Measurements from ENCODE around the gene CDH4. TPM values are rescaled to one million over a fixed set of nuclear protein-coding genes. Genes with fewer than 3 reads are reported as not detected.

Gene CDH4
- total and polyA plus RNA-seq, 2 of the 13 experiments (the other 11 are each of a cell fraction or from before 2014, with no cell fraction given), result not detected

- peaks cover 3 to 39% of the 10 kb centered on the region in 2 experiments for H3K27me3 ChIP-seq (ENCODE audit: control insufficient read depth in 1 of 2, insufficient read depth in 2 of 2, low read length in 2 of 2)
- H3K27ac ChIP-seq (ENCODE audit: extremely low read length, insufficient read depth, low read length), result no peak overlapping the region
- no peaks in the 10 kb centered on the region for H4K20me1 ChIP-seq (ENCODE audit: insufficient read depth, low read length)
- 2% methylated on average over 14 of the region's 14 CpGs for WGBS (ENCODE audit: low lambda C conversion rate)
- no peak for ATAC-seq
- DNase-seq (ENCODE audit: low spot score), result no peak
- H2AFZ ChIP-seq (ENCODE audit: low read length), result no peak overlapping the region
- FAIRE-seq, result no peak
- H3K4me2 ChIP-seq (ENCODE audit: low read depth, low read length), result no peak overlapping the region
- in situ Hi-C loops (cut with HindIII; ENCODE audit: extremely low pct_ligation_motif_present, low pct_unique_long_range_greater_than_20kb) (no loop called here), intact Hi-C loops (cut with micrococcal nuclease; ENCODE audit: unreplicated experiment) (no loop called here)
- CTCF ChIA-PET (ENCODE audit: low intra/inter-chr PET ratio, low total read pairs), result no interaction called here
- H3K4me1 ChIP-seq (ENCODE audit: insufficient read depth, low read length), result no peaks in the 10 kb centered on the region
- H3K4me3 ChIP-seq (replicated peaks in 1 of 3; ENCODE audit: insufficient read depth in 1 of 3, low read depth in 2 of 3, low read length in 3 of 3), result no peak overlapping the region
- no peaks in the 10 kb centered on the region for H3K79me2 ChIP-seq (ENCODE audit: insufficient read depth, low read length)
- POLR2A ChIA-PET, result no interaction called here
- BruUV-seq (replicated peaks), result no TSS peak
- H3K36me3 ChIP-seq (replicated peaks in 1 of 2; ENCODE audit: control insufficient read depth in 1 of 2, insufficient read depth in 2 of 2, low read length in 2 of 2), result no peaks in the 10 kb centered on the region
- TF ChIP-seq AGO2 (optimal IDR thresholded peaks at IDR 0.05; ENCODE audit: low read depth, low read length) (no peak), SRY (CRISPR knock-in tag; IDR thresholded peaks at IDR 0.05) (no peak), KAT7 (CRISPR knock-in tag; IDR thresholded peaks at IDR 0.05; ENCODE audit: borderline replicate concordance) (no peak), EZH2 (conservative IDR thresholded peaks at IDR 0.05; ENCODE audit: low read depth, low read length) (0 out of 2 replicates have a peak, but pooled peaks have one; percentile 41), MEIS1 (CRISPR knock-in tag; IDR thresholded peaks at IDR 0.05; ENCODE audit: borderline replicate concordance) (no peak), TCF7L2 (IDR thresholded peaks at IDR 0.05; ENCODE audit: low read depth, low read length) (no peak), FOSL1 (CRISPR knock-in tag; IDR thresholded peaks at IDR 0.05; ENCODE audit: borderline replicate concordance) (no peak), SCMH1 (CRISPR knock-in tag; IDR thresholded peaks at IDR 0.05; ENCODE audit: borderline replicate concordance) (no peak)
- peaks cover 14% of the 10 kb centered on the region; the same call in 1 of the 2 replicates for H3K9me3 ChIP-seq (ENCODE audit: low read length)
- H3K9ac ChIP-seq (ENCODE audit: insufficient read depth, low read depth, low read length), result no peak overlapping the region
Measured at GRCh38 chr20:61394088-61394799, 142.2 kb downstream of the CDH4 start.

- CTCF ChIA-PET (ENCODE audit: low intra/inter-chr PET ratio, low total read pairs), result no interaction called here
- FAIRE-seq, result no peak
Measured at GRCh38 chr20:61396262-61396848, 144.3 kb downstream of the CDH4 start.

More at GRCh38 chr20:61396262-61396848, 144.3 kb downstream of the CDH4 start:
- Histone ChIP-seq H3K4me3 (replicated peaks in 1 of 3; ENCODE audit: insufficient read depth in 1 of 3, low read depth in 2 of 3, low read length in 3 of 3) (no peak overlapping the region), H3K36me3 (replicated peaks in 1 of 2; ENCODE audit: control insufficient read depth in 1 of 2, insufficient read depth in 2 of 2, low read length in 2 of 2) (no peaks in the 10 kb centered on the region), H3K9me3 (ENCODE audit: low read length) (no peaks in the 10 kb centered on the region), H3K27me3 (ENCODE audit: control insufficient read depth in 1 of 2, insufficient read depth in 2 of 2, low read length in 2 of 2) (peaks cover 3 to 35% of the 10 kb centered on the region in 2 experiments), H3K27ac (ENCODE audit: extremely low read length, insufficient read depth, low read length) (no peak overlapping the region), H3K9ac (ENCODE audit: insufficient read depth, low read depth, low read length) (no peak overlapping the region), H3K4me2 (ENCODE audit: low read depth, low read length) (no peak overlapping the region), H4K20me1 (ENCODE audit: insufficient read depth, low read length) (no peaks in the 10 kb centered on the region), H2AFZ (ENCODE audit: low read length) (no peak overlapping the region), H3K79me2 (ENCODE audit: insufficient read depth, low read length) (no peaks in the 10 kb centered on the region), H3K4me1 (ENCODE audit: insufficient read depth, low read length) (no peaks in the 10 kb centered on the region)
- TF ChIP-seq KDM1A (CRISPR knock-in tag; IDR thresholded peaks at IDR 0.05) (no peak), TCF12 (IDR thresholded peaks at IDR 0.05) (no peak), TCF12 (CRISPR knock-in tag; IDR thresholded peaks at IDR 0.05) (no peak), ZBED4 (CRISPR knock-in tag; IDR thresholded peaks at IDR 0.05; ENCODE audit: borderline replicate concordance) (no peak)
- in situ Hi-C loops (cut with HindIII; ENCODE audit: extremely low pct_ligation_motif_present, low pct_unique_long_range_greater_than_20kb), result no loop called here
- WGBS (ENCODE audit: low lambda C conversion rate), result 32% methylated on average over 17 of the region's 19 CpGs
- ATAC-seq, result no peak
- intact Hi-C loops (cut with micrococcal nuclease; ENCODE audit: unreplicated experiment), result no loop called here
- DNase-seq (ENCODE audit: low spot score), result no peak
- POLR2A ChIA-PET, result no interaction called here
- no TSS peak for BruUV-seq (replicated peaks)

All from HepG2 (cell line).